NCI-H1417 (cell line): Measurements from ENCODE around the gene FOXC1.

Experiments
- DNase-seq, 3 experiments: peaks; one replicate each; lab custom pipeline; 2025; lab: John Stamatoyannopoulos, UW

Gene FOXC1

GRCh38 chr6:1643830-1644445 lies 34.2 kb downstream of the FOXC1 start:
- no peak for DNase-seq

GRCh38 chr6:1644516-1645060 lies 34.9 kb downstream of the FOXC1 start:
- no peak for DNase-seq

- DNase-seq = no peak
These were observed 35.9 kb downstream of the FOXC1 start for GRCh38 chr6:1645466-1646185.

GRCh38 chr6:1651362-1651761 lies 41.6 kb downstream of the FOXC1 start:
- DNase-seq = no peak

GRCh38 chr6:1652842-1653241 lies 43.1 kb downstream of the FOXC1 start:
- no peak for DNase-seq

- DNase-seq = peak in 1 of 3 experiments; percentile 2
These were observed 44.3 kb downstream of the FOXC1 start for GRCh38 chr6:1654054-1654453.

GRCh38 chr6:1657116-1657770 lies 47.5 kb downstream of the FOXC1 start:
- DNase-seq = peak in 1 of 3 experiments; percentile 9

- no peak for DNase-seq
These were observed 48.1 kb downstream of the FOXC1 start for GRCh38 chr6:1657771-1658165.

GRCh38 chr6:1658212-1659005 lies 48.7 kb downstream of the FOXC1 start:
- no peak for DNase-seq

GRCh38 chr6:1659816-1660215 lies 50.1 kb downstream of the FOXC1 start:
- no peak for DNase-seq

- DNase-seq = no peak
These were observed 52.8 kb downstream of the FOXC1 start for GRCh38 chr6:1662534-1662933.
